ENCODE measurements around the gene SLC25A34. TPM values are rescaled to one million over a fixed set of nuclear protein-coding genes. Genes with fewer than 3 reads are reported as not detected.

The SLC25A34 gene
- total and polyA plus RNA-seq, 2 of the 13 experiments (the other 11 are each of a cell fraction or from before 2014, with no cell fraction given): 0.13 to 0.18 TPM

- TF ChIP-seq RFX3 (CRISPR knock-in tag; IDR thresholded peaks at IDR 0.05) (no peak), MLLT10 (CRISPR knock-in tag; IDR thresholded peaks at IDR 0.05) (no peak), ZNF577 (CRISPR knock-in tag; IDR thresholded peaks at IDR 0.05; ENCODE audit: borderline replicate concordance, low read depth) (no peak)
Measured at GRCh38 chr1:15706751-15707150, 29.3 kb upstream of the SLC25A34 start (continued).

DNA sequence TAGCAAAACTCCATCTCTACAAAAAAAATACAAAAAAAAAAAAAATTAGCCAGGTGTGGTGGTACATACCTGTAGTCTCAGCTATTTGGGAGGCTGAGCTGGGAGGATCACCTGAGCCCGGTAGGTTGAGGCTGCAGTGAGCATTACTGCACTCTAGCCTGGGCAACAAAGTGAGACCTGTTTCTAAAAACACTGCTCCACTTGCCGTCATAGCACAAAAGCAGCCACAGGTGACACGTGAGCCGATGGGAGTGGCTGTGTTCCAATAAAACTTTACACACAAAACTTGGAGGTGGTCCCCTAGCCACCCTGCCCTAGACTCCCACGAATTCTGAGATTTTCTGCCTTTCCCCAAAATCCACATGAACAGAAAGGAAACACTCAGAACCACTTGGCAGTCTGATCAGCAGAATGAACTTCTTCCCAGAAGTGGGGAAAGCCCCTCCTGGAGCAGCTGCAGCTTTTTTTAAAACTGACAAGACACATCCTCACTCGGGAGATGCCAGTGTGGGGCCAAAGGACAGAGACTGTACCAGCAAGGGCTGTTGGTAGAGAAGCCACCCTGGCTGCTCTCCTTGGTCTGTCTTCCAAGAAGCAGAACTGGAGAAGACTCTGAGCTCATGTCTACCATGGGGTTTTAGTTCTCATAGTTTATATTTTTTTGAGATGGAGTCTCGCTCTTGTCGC, 28.7 kb upstream of the SLC25A34 start:
- FAIRE-seq (no peak), ATAC-seq (no peak), DNase-seq (ENCODE audit: low spot score) (no peak)
- H3K27ac ChIP-seq (ENCODE audit: extremely low read length, insufficient read depth, low read length): no peak overlapping the region
- ChIA-PET POLR2A (no interaction called here), CTCF (ENCODE audit: low intra/inter-chr PET ratio, low total read pairs) (no interaction called here)
- intact Hi-C loops (cut with micrococcal nuclease; ENCODE audit: unreplicated experiment): no loop called here
- 98% methylated on average over 8 of the region's 8 CpGs for whole genome bisulfite sequencing (ENCODE audit: low lambda C conversion rate)
- BruUV-seq (replicated peaks): no TSS peak
- H3K4me3 ChIP-seq (replicated peaks in 1 of 3; ENCODE audit: insufficient read depth in 1 of 3, low read depth in 2 of 3, low read length in 3 of 3): no peak overlapping the region
- peaks cover 4 to 21% of the 10 kb centered on the region in 2 experiments; a peak in 3 of 5 replicates for H3K36me3 ChIP-seq (replicated peaks in 1 of 2; ENCODE audit: control insufficient read depth in 1 of 2, insufficient read depth in 2 of 2, low read length in 2 of 2)
- H3K9me3 ChIP-seq (ENCODE audit: low read length): no peaks in the 10 kb centered on the region
- in situ Hi-C loops (cut with HindIII; ENCODE audit: extremely low pct_ligation_motif_present, low pct_unique_long_range_greater_than_20kb): no loop called here
- H3K27me3 ChIP-seq (ENCODE audit: control insufficient read depth in 1 of 2, insufficient read depth in 2 of 2, low read length in 2 of 2): no peaks in the 10 kb centered on the region
- peaks cover 7% of the 10 kb centered on the region for H3K79me2 ChIP-seq (ENCODE audit: insufficient read depth, low read length)
- H3K4me1 ChIP-seq (ENCODE audit: insufficient read depth, low read length): no peaks in the 10 kb centered on the region
- H3K9ac ChIP-seq (ENCODE audit: insufficient read depth, low read depth, low read length): no peak overlapping the region
- TF ChIP-seq, protein P1, sequence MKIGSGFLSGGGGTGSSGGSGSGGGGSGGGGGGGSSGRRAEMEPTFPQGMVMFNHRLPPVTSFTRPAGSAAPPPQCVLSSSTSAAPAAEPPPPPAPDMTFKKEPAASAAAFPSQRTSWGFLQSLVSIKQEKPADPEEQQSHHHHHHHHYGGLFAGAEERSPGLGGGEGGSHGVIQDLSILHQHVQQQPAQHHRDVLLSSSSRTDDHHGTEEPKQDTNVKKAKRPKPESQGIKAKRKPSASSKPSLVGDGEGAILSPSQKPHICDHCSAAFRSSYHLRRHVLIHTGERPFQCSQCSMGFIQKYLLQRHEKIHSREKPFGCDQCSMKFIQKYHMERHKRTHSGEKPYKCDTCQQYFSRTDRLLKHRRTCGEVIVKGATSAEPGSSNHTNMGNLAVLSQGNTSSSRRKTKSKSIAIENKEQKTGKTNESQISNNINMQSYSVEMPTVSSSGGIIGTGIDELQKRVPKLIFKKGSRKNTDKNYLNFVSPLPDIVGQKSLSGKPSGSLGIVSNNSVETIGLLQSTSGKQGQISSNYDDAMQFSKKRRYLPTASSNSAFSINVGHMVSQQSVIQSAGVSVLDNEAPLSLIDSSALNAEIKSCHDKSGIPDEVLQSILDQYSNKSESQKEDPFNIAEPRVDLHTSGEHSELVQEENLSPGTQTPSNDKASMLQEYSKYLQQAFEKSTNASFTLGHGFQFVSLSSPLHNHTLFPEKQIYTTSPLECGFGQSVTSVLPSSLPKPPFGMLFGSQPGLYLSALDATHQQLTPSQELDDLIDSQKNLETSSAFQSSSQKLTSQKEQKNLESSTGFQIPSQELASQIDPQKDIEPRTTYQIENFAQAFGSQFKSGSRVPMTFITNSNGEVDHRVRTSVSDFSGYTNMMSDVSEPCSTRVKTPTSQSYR (CRISPR knock-in tag; IDR thresholded peaks at IDR 0.05; ENCODE audit: borderline replicate concordance): no peak
- TF ChIP-seq, protein P2, sequence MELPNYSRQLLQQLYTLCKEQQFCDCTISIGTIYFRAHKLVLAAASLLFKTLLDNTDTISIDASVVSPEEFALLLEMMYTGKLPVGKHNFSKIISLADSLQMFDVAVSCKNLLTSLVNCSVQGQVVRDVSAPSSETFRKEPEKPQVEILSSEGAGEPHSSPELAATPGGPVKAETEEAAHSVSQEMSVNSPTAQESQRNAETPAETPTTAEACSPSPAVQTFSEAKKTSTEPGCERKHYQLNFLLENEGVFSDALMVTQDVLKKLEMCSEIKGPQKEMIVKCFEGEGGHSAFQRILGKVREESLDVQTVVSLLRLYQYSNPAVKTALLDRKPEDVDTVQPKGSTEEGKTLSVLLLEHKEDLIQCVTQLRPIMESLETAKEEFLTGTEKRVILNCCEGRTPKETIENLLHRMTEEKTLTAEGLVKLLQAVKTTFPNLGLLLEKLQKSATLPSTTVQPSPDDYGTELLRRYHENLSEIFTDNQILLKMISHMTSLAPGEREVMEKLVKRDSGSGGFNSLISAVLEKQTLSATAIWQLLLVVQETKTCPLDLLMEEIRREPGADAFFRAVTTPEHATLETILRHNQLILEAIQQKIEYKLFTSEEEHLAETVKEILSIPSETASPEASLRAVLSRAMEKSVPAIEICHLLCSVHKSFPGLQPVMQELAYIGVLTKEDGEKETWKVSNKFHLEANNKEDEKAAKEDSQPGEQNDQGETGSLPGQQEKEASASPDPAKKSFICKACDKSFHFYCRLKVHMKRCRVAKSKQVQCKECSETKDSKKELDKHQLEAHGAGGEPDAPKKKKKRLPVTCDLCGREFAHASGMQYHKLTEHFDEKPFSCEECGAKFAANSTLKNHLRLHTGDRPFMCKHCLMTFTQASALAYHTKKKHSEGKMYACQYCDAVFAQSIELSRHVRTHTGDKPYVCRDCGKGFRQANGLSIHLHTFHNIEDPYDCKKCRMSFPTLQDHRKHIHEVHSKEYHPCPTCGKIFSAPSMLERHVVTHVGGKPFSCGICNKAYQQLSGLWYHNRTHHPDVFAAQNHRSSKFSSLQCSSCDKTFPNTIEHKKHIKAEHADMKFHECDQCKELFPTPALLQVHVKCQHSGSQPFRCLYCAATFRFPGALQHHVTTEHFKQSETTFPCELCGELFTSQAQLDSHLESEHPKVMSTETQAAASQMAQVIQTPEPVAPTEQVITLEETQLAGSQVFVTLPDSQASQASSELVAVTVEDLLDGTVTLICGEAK (IDR thresholded peaks at IDR 0.05): no peak
- TF ChIP-seq, protein P2 (CRISPR knock-in tag; IDR thresholded peaks at IDR 0.05): peak; percentile 25; the same call in 1 of the 2 replicates
- no peak overlapping the region for H3K4me2 ChIP-seq (ENCODE audit: low read depth, low read length)
- H4K20me1 ChIP-seq (ENCODE audit: insufficient read depth, low read length): 0 out of 2 replicates have a peak, but pooled peaks cover 4% of the 10 kb centered on the region
- H2AFZ ChIP-seq (ENCODE audit: low read length): no peak overlapping the region
